ENCODE measurements around the gene CTTNBP2NL. TPM values are rescaled to one million over a fixed set of nuclear protein-coding genes. Genes with fewer than 3 reads are reported as not detected.
"Not testable (repeated sequence)": the region's sequence is repeated elsewhere in the genome, so short reads cannot be mapped to it uniquely, and the experiment has no call there.

CTTNBP2NL gene
- polyA plus RNA-seq, 4 donors = 3.8 to 27.5 (median 6.6) TPM

DNA sequence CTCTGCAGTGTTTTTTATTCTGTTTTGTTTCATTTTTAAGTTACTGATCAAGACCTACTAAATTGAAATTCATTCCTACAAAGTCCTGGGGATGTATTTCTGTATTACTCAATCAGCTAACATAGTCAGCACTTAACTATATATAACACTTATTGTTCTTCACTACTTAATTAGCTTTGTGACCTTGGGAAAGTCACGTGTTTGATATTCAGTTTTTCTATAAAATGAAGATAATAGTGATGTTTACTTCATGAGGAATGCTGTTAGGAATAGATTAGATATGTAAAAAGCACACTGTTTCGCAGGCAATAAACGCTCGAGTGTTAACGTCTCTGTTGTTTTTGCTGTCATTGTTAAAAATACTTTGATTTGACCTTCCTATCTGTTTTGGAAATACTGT is 44.6 kb downstream of the CTTNBP2NL start:
- no peaks in the 10 kb centered on the region for H3K4me1 ChIP-seq (ENCODE audit: control insufficient read depth in 3 of 3, insufficient read depth in 2 of 3, low read depth in 1 of 3, low read length in 2 of 3)

DNA sequence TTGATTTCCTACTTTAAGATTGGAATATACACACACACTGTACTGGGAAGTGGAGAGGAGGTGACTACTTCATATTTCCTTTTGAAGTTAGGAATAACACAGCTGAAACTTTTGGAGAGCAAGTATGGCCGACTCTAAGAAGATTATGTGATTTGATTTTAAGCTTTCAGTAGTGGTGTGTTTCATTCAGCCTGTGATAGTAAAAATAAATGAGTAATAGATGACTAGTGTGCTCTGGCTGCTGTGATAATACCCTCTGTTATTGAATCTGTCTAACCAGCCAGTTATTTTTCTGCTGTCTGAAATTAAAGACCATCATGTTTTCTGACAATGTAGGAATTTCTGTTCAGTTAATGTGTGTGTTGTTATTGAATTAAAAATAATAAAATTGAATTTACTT is 48.3 kb downstream of the CTTNBP2NL start:
- Histone ChIP-seq H3K36me3 (ENCODE audit: control insufficient read depth in 3 of 3, insufficient read depth in 2 of 3, low read depth in 1 of 3, low read length in 3 of 3) (peaks cover 1 to 15% (median 2%) of the 10 kb centered on the region in 3 donors), H3K27me3 (ENCODE audit: control insufficient read depth in 3 of 3, insufficient read depth in 3 of 3, low read length in 3 of 3) (no peaks in the 10 kb centered on the region), H3K4me1 (ENCODE audit: control insufficient read depth in 3 of 3, insufficient read depth in 2 of 3, low read depth in 1 of 3, low read length in 2 of 3) (peaks cover 0 to 5% (median 0%) of the 10 kb centered on the region in 3 donors), H3K4me3 (ENCODE audit: low read depth in 1 of 3, low read length in 3 of 3) (no peak overlapping the region), H3K9me3 (ENCODE audit: control insufficient read depth in 2 of 2, insufficient read depth in 1 of 2, low read depth in 1 of 2, low read length in 1 of 2) (no peaks in the 10 kb centered on the region), H3K27ac (ENCODE audit: low read depth in 1 of 3, low read length in 2 of 3) (no peak overlapping the region)
- 78 to 97% (median 97%) methylated on average over 1 of the region's 1 CpG for whole genome bisulfite sequencing, 3 donors
- FAIRE-seq (no peak), DNase-seq (no peak)

More for the DNA sequence above, 44.6 kb downstream of the CTTNBP2NL start:
- H3K27me3 ChIP-seq (ENCODE audit: control insufficient read depth in 3 of 3, insufficient read depth in 3 of 3, low read length in 3 of 3) = no peaks in the 10 kb centered on the region
- no peak overlapping the region for H3K27ac ChIP-seq (ENCODE audit: low read depth in 1 of 3, low read length in 2 of 3)
- FAIRE-seq = no peak
- peaks cover 0 to 2% of the 10 kb centered on the region in 2 donors for H3K9me3 ChIP-seq (ENCODE audit: control insufficient read depth in 2 of 2, insufficient read depth in 1 of 2, low read depth in 1 of 2, low read length in 1 of 2)
- peaks cover 1 to 8% (median 2%) of the 10 kb centered on the region in 3 donors for H3K36me3 ChIP-seq (ENCODE audit: control insufficient read depth in 3 of 3, insufficient read depth in 2 of 3, low read depth in 1 of 3, low read length in 3 of 3)
- DNase-seq = no peak
- 69 to 76% (median 72%) methylated on average over 5 of the region's 5 CpGs for WGBS, 3 donors
- no peak overlapping the region for H3K4me3 ChIP-seq (ENCODE audit: low read depth in 1 of 3, low read length in 3 of 3)

DNA sequence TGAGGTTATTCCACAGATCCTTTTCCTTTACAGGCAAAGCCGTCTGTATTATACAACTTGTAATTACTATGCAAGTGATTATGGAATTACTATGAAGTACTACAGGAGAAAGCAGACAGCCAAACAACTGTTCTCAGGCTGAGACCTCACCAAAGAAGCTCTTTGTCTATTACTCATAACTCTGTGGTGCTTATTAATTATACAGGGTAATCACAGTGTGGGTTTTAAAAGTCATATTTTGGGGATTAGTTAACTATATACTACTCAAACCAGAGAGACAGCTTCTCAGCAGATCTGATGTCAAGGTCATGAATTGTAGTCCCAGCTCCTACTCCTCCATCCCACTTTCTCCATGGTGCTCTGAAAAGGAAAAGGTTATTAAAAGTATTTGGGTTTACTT is 49.6 kb downstream of the CTTNBP2NL start:
- DNase-seq = no peak
- H3K27ac ChIP-seq (ENCODE audit: low read depth in 1 of 3, low read length in 2 of 3) = no peak overlapping the region
- WGBS, 3 donors = 72 to 84% (median 83%) methylated on average over 1 of the region's 1 CpG
- peaks cover 1 to 15% (median 2%) of the 10 kb centered on the region in 3 donors for H3K36me3 ChIP-seq (ENCODE audit: control insufficient read depth in 3 of 3, insufficient read depth in 2 of 3, low read depth in 1 of 3, low read length in 3 of 3)
- no peak overlapping the region for H3K4me3 ChIP-seq (ENCODE audit: low read depth in 1 of 3, low read length in 3 of 3)
- FAIRE-seq = no peak
- H3K27me3 ChIP-seq (ENCODE audit: control insufficient read depth in 3 of 3, insufficient read depth in 3 of 3, low read length in 3 of 3) = no peaks in the 10 kb centered on the region
- peaks cover 0 to 5% (median 0%) of the 10 kb centered on the region in 3 donors for H3K4me1 ChIP-seq (ENCODE audit: control insufficient read depth in 3 of 3, insufficient read depth in 2 of 3, low read depth in 1 of 3, low read length in 2 of 3)
- H3K9me3 ChIP-seq (ENCODE audit: control insufficient read depth in 2 of 2, insufficient read depth in 1 of 2, low read depth in 1 of 2, low read length in 1 of 2) = no peaks in the 10 kb centered on the region

DNA sequence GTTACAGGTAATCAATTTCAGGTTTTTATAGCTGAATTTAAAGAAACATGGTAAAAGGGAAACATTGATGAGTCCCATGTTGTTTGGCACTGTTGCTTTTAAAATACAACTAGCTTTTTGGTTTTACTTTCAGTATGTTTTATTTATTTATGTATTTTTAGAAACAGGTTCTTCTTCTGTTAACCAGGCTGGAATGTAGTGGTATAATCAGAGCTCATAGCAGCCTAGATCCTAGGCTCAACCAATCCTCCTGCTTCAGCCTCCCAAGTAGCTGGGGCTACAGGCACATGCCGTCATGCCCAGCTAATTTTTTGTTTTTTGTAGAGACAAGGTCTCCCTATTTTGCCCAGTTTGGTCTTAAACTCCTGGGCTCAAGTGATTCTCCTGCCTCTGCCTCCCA is 50.4 kb downstream of the CTTNBP2NL start:
- H3K9me3 ChIP-seq (ENCODE audit: control insufficient read depth in 2 of 2, insufficient read depth in 1 of 2, low read depth in 1 of 2, low read length in 1 of 2) = no peaks in the 10 kb centered on the region
- no peak overlapping the region for H3K4me3 ChIP-seq (ENCODE audit: low read depth in 1 of 3, low read length in 3 of 3)
- H3K27ac ChIP-seq (ENCODE audit: low read depth in 1 of 3, low read length in 2 of 3) = peak overlapping the region in 1 of 3 donors; percentile 16
- no peaks in the 10 kb centered on the region for H3K27me3 ChIP-seq (ENCODE audit: control insufficient read depth in 3 of 3, insufficient read depth in 3 of 3, low read length in 3 of 3)
- H3K4me1 ChIP-seq (ENCODE audit: control insufficient read depth in 3 of 3, insufficient read depth in 2 of 3, low read depth in 1 of 3, low read length in 2 of 3) = peaks cover 0 to 5% (median 0%) of the 10 kb centered on the region in 3 donors
- DNase-seq (no peak), FAIRE-seq (no peak)
- peaks cover 0 to 15% (median 2%) of the 10 kb centered on the region in 3 donors for H3K36me3 ChIP-seq (ENCODE audit: control insufficient read depth in 3 of 3, insufficient read depth in 2 of 3, low read depth in 1 of 3, low read length in 3 of 3)
- 80 to 100% (median 95%) methylated on average over 1 of the region's 1 CpG for WGBS, 3 donors

DNA sequence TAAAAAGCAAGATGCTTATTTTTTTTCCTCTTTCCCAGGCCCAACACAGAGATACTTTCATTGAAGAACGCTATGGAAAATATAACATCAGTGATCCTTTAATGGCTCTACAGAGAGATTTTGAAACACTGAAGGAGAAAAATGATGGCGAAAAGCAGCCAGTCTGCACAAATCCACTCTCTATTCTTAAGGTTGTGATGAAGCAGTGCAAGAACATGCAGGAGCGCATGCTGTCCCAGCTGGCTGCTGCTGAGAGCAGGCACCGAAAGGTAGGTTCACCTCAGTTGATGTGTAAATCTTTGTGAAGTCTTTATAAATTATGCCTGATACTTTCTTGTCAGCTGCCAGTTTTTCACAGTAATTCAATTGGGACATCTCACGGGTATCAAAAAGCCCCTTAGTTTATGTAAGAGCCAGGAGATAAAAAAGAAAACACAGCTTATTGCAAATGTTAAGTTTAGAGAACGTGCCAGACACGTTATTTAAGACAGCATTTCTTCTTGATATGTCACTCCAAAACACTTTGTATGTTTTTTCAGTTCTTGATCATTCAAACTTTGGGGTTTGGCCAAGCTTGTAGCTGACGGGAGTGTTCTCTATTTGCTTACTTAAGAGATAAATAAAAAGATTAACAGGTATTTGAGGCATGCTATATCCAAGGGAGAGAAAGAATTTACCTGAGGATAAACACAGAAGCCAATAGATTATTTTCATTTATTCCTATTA is 53.1 kb downstream of the CTTNBP2NL start:
- DNase-seq (no peak), FAIRE-seq (no peak)
- no peaks in the 10 kb centered on the region for H3K9me3 ChIP-seq (ENCODE audit: control insufficient read depth in 2 of 2, insufficient read depth in 1 of 2, low read depth in 1 of 2, low read length in 1 of 2)
- no peaks in the 10 kb centered on the region for H3K27me3 ChIP-seq (ENCODE audit: control insufficient read depth in 3 of 3, insufficient read depth in 3 of 3, low read length in 3 of 3)
- peaks cover 0 to 5% (median 0%) of the 10 kb centered on the region in 3 donors for H3K4me1 ChIP-seq (ENCODE audit: control insufficient read depth in 3 of 3, insufficient read depth in 2 of 3, low read depth in 1 of 3, low read length in 2 of 3)
- H3K27ac ChIP-seq (ENCODE audit: low read depth in 1 of 3, low read length in 2 of 3) = no peak overlapping the region
- no peak overlapping the region for H3K4me3 ChIP-seq (ENCODE audit: low read depth in 1 of 3, low read length in 3 of 3)
- H3K36me3 ChIP-seq (ENCODE audit: control insufficient read depth in 3 of 3, insufficient read depth in 2 of 3, low read depth in 1 of 3, low read length in 3 of 3) = peaks cover 0 to 22% (median 2%) of the 10 kb centered on the region in 3 donors
- WGBS, 3 donors = 75 to 81% (median 76%) methylated on average over 8 of the region's 8 CpGs

DNA sequence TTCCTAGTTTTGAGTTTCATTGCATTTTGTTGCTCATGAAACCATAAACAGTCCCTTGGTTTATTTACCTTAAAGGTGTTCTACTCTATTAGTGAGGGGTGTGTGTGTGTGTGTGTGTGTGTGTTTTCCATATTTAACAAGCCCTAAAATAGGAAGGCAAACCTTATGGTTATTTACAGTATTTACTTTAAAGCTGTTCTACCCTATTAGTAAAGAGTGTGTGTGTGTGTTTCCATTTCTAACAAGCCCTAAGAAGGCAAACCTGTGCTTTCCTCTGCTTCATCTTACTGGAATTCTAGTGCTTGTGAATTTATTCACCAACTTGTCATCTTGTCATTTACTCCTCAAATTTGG is 53.6 kb downstream of the CTTNBP2NL start:
- Histone ChIP-seq H3K27me3 (ENCODE audit: control insufficient read depth in 3 of 3, insufficient read depth in 3 of 3, low read length in 3 of 3) (no peaks in the 10 kb centered on the region), H3K27ac (ENCODE audit: low read depth in 1 of 3, low read length in 2 of 3) (no peak overlapping the region)
- FAIRE-seq = no peak

DNA sequence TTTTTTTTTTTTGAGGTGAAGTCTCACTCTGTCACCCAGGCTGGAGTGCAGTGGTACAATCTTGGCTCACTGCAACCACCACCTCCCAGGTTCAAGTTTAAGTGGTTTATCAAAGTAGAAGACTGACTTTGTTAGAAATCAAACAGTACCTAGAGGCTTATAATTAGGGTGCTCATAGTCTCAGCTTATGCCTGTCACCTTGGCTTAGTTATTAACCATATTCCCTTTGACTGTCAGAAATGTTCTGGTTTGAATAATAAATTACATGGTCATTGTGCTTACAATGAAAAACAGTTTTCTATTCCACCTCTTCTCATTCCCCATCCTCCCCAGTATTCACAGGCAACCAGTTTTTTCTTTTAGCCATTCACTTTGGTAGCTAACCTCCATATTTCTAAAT is 54.8 kb downstream of the CTTNBP2NL start:
- no peak overlapping the region for H3K27ac ChIP-seq (ENCODE audit: low read depth in 1 of 3, low read length in 2 of 3)
- peaks cover 0 to 5% (median 0%) of the 10 kb centered on the region in 3 donors for H3K4me1 ChIP-seq (ENCODE audit: control insufficient read depth in 3 of 3, insufficient read depth in 2 of 3, low read depth in 1 of 3, low read length in 2 of 3)
- H3K36me3 ChIP-seq (ENCODE audit: control insufficient read depth in 3 of 3, insufficient read depth in 2 of 3, low read depth in 1 of 3, low read length in 3 of 3) = peaks cover under 1 to 21% (median 3%) of the 10 kb centered on the region in 3 donors
- FAIRE-seq (no peak), DNase-seq (no peak)
- no peaks in the 10 kb centered on the region for H3K27me3 ChIP-seq (ENCODE audit: control insufficient read depth in 3 of 3, insufficient read depth in 3 of 3, low read length in 3 of 3)
- no peak overlapping the region for H3K4me3 ChIP-seq (ENCODE audit: low read depth in 1 of 3, low read length in 3 of 3)
- H3K9me3 ChIP-seq (ENCODE audit: control insufficient read depth in 2 of 2, insufficient read depth in 1 of 2, low read depth in 1 of 2, low read length in 1 of 2) = no peaks in the 10 kb centered on the region

More for the DNA sequence above, 53.6 kb downstream of the CTTNBP2NL start:
- Histone ChIP-seq H3K36me3 (ENCODE audit: control insufficient read depth in 3 of 3, insufficient read depth in 2 of 3, low read depth in 1 of 3, low read length in 3 of 3) (peaks cover 0 to 22% (median 2%) of the 10 kb centered on the region in 3 donors), H3K4me3 (ENCODE audit: low read depth in 1 of 3, low read length in 3 of 3) (no peak overlapping the region), H3K9me3 (ENCODE audit: control insufficient read depth in 2 of 2, insufficient read depth in 1 of 2, low read depth in 1 of 2, low read length in 1 of 2) (no peaks in the 10 kb centered on the region), H3K4me1 (ENCODE audit: control insufficient read depth in 3 of 3, insufficient read depth in 2 of 3, low read depth in 1 of 3, low read length in 2 of 3) (peaks cover 0 to 5% (median 0%) of the 10 kb centered on the region in 3 donors)
- no peak for DNase-seq

DNA sequence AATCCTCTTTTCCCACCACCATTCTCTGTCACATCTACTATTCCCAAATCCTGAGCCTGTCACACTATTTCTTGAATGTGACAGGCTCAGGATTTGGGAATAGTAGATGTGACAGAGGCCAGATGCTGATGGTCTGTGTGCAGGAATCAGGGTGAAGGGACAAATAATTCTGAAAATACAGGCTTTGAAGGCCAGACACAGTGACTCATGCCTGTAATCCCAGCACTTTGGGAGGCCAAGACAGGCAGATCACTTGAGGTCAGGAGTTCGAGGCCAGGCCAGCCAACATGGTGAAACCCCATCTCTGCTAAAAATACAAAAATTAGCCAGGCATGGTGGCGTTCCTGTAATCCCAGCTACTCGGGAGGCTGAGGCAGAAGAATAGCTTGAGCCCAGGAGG is 55.3 kb downstream of the CTTNBP2NL start:
- H3K9me3 ChIP-seq (ENCODE audit: control insufficient read depth in 2 of 2, insufficient read depth in 1 of 2, low read depth in 1 of 2, low read length in 1 of 2); H3K4me3 ChIP-seq (ENCODE audit: low read depth in 1 of 3, low read length in 3 of 3); H3K4me1 ChIP-seq (ENCODE audit: control insufficient read depth in 3 of 3, insufficient read depth in 2 of 3, low read depth in 1 of 3, low read length in 2 of 3); H3K27me3 ChIP-seq (ENCODE audit: control insufficient read depth in 3 of 3, insufficient read depth in 3 of 3, low read length in 3 of 3); FAIRE-seq; H3K27ac ChIP-seq (ENCODE audit: low read depth in 1 of 3, low read length in 2 of 3); DNase-seq: not testable (repeated sequence)
- 65 to 93% (median 75%) methylated on average over 3 of the region's 3 CpGs for WGBS, 3 donors
- H3K36me3 ChIP-seq (ENCODE audit: control insufficient read depth in 3 of 3, insufficient read depth in 2 of 3, low read depth in 1 of 3, low read length in 3 of 3) = peaks cover 2 to 26% (median 3%) of the 10 kb centered on the region in 3 donors

DNA sequence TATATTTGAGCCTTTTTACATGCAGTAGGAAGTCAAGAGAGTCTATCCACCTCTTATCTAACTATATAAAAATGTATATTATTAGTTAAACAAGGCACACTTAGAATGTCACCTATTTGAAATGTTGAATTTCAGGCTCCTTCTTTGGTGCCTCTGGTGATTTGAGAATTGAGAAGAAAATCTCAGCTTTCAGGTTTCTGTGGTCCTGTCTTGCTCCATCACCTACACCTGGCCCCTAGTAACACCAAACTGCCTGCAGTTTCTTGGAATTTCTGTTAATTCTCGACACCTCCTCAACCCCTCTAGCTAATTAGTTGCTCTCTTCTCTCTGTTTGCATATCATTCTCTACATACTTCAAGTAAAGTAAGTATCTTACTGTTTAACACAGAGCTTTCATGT is 57.9 kb downstream of the CTTNBP2NL start:
- Histone ChIP-seq H3K27me3 (ENCODE audit: control insufficient read depth in 3 of 3, insufficient read depth in 3 of 3, low read length in 3 of 3) (no peaks in the 10 kb centered on the region), H3K27ac (ENCODE audit: low read depth in 1 of 3, low read length in 2 of 3) (no peak overlapping the region), H3K4me3 (ENCODE audit: low read depth in 1 of 3, low read length in 3 of 3) (no peak overlapping the region), H3K9me3 (ENCODE audit: control insufficient read depth in 2 of 2, insufficient read depth in 1 of 2, low read depth in 1 of 2, low read length in 1 of 2) (no peaks in the 10 kb centered on the region), H3K4me1 (ENCODE audit: control insufficient read depth in 3 of 3, insufficient read depth in 2 of 3, low read depth in 1 of 3, low read length in 2 of 3) (no peaks in the 10 kb centered on the region), H3K36me3 (ENCODE audit: control insufficient read depth in 3 of 3, insufficient read depth in 2 of 3, low read depth in 1 of 3, low read length in 3 of 3) (peaks cover 10 to 31% (median 12%) of the 10 kb centered on the region in 3 donors)
- FAIRE-seq (no peak), DNase-seq (no peak)
- WGBS, 3 donors = 78 to 94% (median 91%) methylated on average over 1 of the region's 1 CpG

Data from small intestine (tissue), 7 donors.